NCI-H526 (cell line): ENCODE data around the gene FXYD4.
"Not testable (repeated sequence)": the region's sequence is repeated elsewhere in the genome, so short reads cannot be mapped to it uniquely, and the experiment has no call there.

Source experiments
- DNase-seq, 2 experiments: peaks; one replicate each; lab custom pipeline; 2025; lab: John Stamatoyannopoulos, UW

FXYD4 gene

GRCh38 chr10:43419997-43420368, 48.5 kb downstream of the FXYD4 start:
- no peak for DNase-seq

- peak; percentile 29 to 71 for DNase-seq
Observed at GRCh38 chr10:43420369-43421200, 49.1 kb downstream of the FXYD4 start.

GRCh38 chr10:43421201-43421507, 49.7 kb downstream of the FXYD4 start:
- no peak for DNase-seq

- DNase-seq = no peak
Observed at GRCh38 chr10:43421519-43421918, 50.1 kb downstream of the FXYD4 start.

GRCh38 chr10:43421944-43422343, 50.5 kb downstream of the FXYD4 start:
- not testable (repeated sequence) for DNase-seq

- no peak for DNase-seq
Observed at GRCh38 chr10:43424416-43424815, 53.0 kb downstream of the FXYD4 start.
